Ovary (tissue), 3 donors: Measurements from ENCODE around the gene P3H2.

Source experiments
- CTCF ChIP-seq, 3 donors: fragments of 450-650 bp in 2 of 3; fragments of 200-600 bp in 1 of 3; IDR thresholded peaks; one replicate each; pipeline versions ENCODE4 v1.5.1 to v1.8.0; 2016 to 2022; ENCODE audit warnings: antibody characterized with exemption in 3 of 3, mild to moderate bottlenecking in 1 of 3
- POLR2A ChIP-seq: fragments of 450-650 bp; IDR thresholded peaks from one replicate; pipeline ENCODE4 v1.6.1; 2017; ENCODE audit warnings: antibody characterized with exemption, mild to moderate bottlenecking, moderate library complexity
- donor health status: DM: no; HTN: no; CAD: no.

GRCh38 chr3:190044142-190044541 lies 76.6 kb downstream of the P3H2 start:
- TF ChIP-seq CTCF (IDR thresholded peaks at IDR 0.05) = no peak
- TF ChIP-seq POLR2A = no peak
